ENCODE data around the gene PFDN4. TPM values are rescaled to one million over a fixed set of nuclear protein-coding genes. Genes with fewer than 3 reads are reported as not detected.

PFDN4 gene
- total RNA-seq, 2 donors from 2014 or later = 72.7 to 89.8 TPM

GRCh38 chr20:54160065-54161007 lies 47.6 kb upstream of the PFDN4 start:
- Mint-ChIP-seq H3K36me3 (ENCODE audit: low read depth) (no peaks in the 10 kb centered on the region), H3K4me3 (no peak overlapping the region), H3K27me3 (ENCODE audit: insufficient read depth) (no peaks in the 10 kb centered on the region), H3K4me1 (no peaks in the 10 kb centered on the region), H3K9me3 (no peaks in the 10 kb centered on the region), H3K27ac (no peak overlapping the region)
- H3K4me3 ChIP-seq (ENCODE audit: low read length) = no peak overlapping the region
- H3K36me3 ChIP-seq (ENCODE audit: control insufficient read depth, insufficient read depth, low read length) = no peaks in the 10 kb centered on the region
- no peak for DNase-seq
- no peaks in the 10 kb centered on the region for H3K27me3 ChIP-seq (ENCODE audit: control insufficient read depth, insufficient read depth, low read length, poor library complexity, severe bottlenecking)
- H3K27ac ChIP-seq (ENCODE audit: low read depth, low read length) = no peak overlapping the region
- WGBS, 2 experiments (ENCODE audit: insufficient coverage in 1 of 2, insufficient read length in 1 of 2) = 88 to 96% methylated on average over 5 to 7 of the region's 7 CpGs
- TF ChIP-seq CTCF (conservative IDR thresholded peaks at IDR 0.05) = no peak
- no peaks in the 10 kb centered on the region for H3K4me1 ChIP-seq (ENCODE audit: control insufficient read depth, insufficient read depth, low read length)
- H3K9ac ChIP-seq (ENCODE audit: extremely low read depth, low read length, poor library complexity, severe bottlenecking) = no peak overlapping the region
- H3K9me3 ChIP-seq (ENCODE audit: control insufficient read depth, low read length) = no peaks in the 10 kb centered on the region

- DNase-seq = no peak
- Histone ChIP-seq H3K9ac (ENCODE audit: extremely low read depth, low read length, poor library complexity, severe bottlenecking) (no peak overlapping the region), H3K36me3 (ENCODE audit: control insufficient read depth, insufficient read depth, low read length) (no peaks in the 10 kb centered on the region), H3K27me3 (ENCODE audit: control insufficient read depth, insufficient read depth, low read length, poor library complexity, severe bottlenecking) (no peaks in the 10 kb centered on the region), H3K4me1 (ENCODE audit: control insufficient read depth, insufficient read depth, low read length) (no peaks in the 10 kb centered on the region), H3K27ac (ENCODE audit: low read depth, low read length) (no peak overlapping the region), H3K4me3 (ENCODE audit: low read length) (no peak overlapping the region), H3K9me3 (ENCODE audit: control insufficient read depth, low read length) (no peaks in the 10 kb centered on the region)
- Mint-ChIP-seq H3K4me1 (no peaks in the 10 kb centered on the region), H3K36me3 (ENCODE audit: low read depth) (no peaks in the 10 kb centered on the region), H3K27me3 (ENCODE audit: insufficient read depth) (no peaks in the 10 kb centered on the region), H3K4me3 (no peak overlapping the region), H3K9me3 (no peaks in the 10 kb centered on the region), H3K27ac (no peak overlapping the region)
- WGBS, 2 experiments (ENCODE audit: insufficient coverage in 1 of 2, insufficient read length in 1 of 2) = 92 to 95% methylated on average over 7 to 9 of the region's 9 CpGs
- TF ChIP-seq CTCF (conservative IDR thresholded peaks at IDR 0.05) = no peak
Measured at GRCh38 chr20:54161008-54161820, 46.7 kb upstream of the PFDN4 start.

DNA sequence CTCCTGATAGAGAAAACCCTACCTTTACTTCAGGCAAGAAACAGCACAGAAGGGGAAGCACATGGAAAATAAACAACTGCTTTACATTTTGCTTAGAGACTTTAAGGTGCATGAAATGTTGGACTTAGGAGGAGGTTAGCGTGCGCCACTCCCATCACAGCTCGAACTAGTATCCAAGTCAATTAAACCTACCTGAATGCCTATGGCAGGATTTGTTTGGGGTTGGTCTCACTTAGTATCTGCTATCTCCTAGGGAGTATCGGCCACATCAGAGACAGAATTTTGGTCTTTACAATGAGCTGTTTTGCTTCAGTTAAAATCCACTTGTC lies 46.1 kb upstream of the PFDN4 start:
- no peak for DNase-seq
- Mint-ChIP-seq H3K4me3 (no peak overlapping the region), H3K36me3 (ENCODE audit: low read depth) (no peaks in the 10 kb centered on the region), H3K27ac (no peak overlapping the region), H3K27me3 (ENCODE audit: insufficient read depth) (no peaks in the 10 kb centered on the region), H3K4me1 (no peaks in the 10 kb centered on the region), H3K9me3 (no peaks in the 10 kb centered on the region)
- H3K4me3 ChIP-seq (ENCODE audit: low read length) = no peak overlapping the region
- H3K27me3 ChIP-seq (ENCODE audit: control insufficient read depth, insufficient read depth, low read length, poor library complexity, severe bottlenecking) = no peaks in the 10 kb centered on the region
- no peak overlapping the region for H3K9ac ChIP-seq (ENCODE audit: extremely low read depth, low read length, poor library complexity, severe bottlenecking)
- H3K27ac ChIP-seq (ENCODE audit: low read depth, low read length) = no peak overlapping the region
- no peaks in the 10 kb centered on the region for H3K9me3 ChIP-seq (ENCODE audit: control insufficient read depth, low read length)
- H3K36me3 ChIP-seq (ENCODE audit: control insufficient read depth, insufficient read depth, low read length) = no peaks in the 10 kb centered on the region
- TF ChIP-seq CTCF (conservative IDR thresholded peaks at IDR 0.05) = no peak
- H3K4me1 ChIP-seq (ENCODE audit: control insufficient read depth, insufficient read depth, low read length) = no peaks in the 10 kb centered on the region
- WGBS, 2 experiments (ENCODE audit: insufficient coverage in 1 of 2, insufficient read length in 1 of 2) = 95 to 97% methylated on average over 4 of the region's 4 CpGs
